Tibial nerve (tissue), 4 donors: Measurements from ENCODE around the gene TNPO3.

ENCODE experiments used
- EP300 ChIP-seq, 2 donors: sonication (generic); formaldehyde crosslinking; IDR thresholded peaks; one replicate each; pipeline ENCODE4 v1.6.1; 2017; ENCODE audit warnings: antibody characterized with exemption in 2 of 2, mild to moderate bottlenecking in 1 of 2
- POLR2A ChIP-seq, 2 donors: fragments of 450-650 bp; IDR thresholded peaks; one replicate each; pipeline ENCODE4 v1.6.1; 2017; ENCODE audit warnings: antibody characterized with exemption in 2 of 2, mild to moderate bottlenecking in 2 of 2, moderate library complexity in 2 of 2
- TF ChIP-seq, protein P1 (sequence below), 5 experiments: fragments of 200-600 bp in 3 of 5; fragments of 450-650 bp in 2 of 5; sonication (generic) in 3 of 5; IDR thresholded peaks; one replicate each; pipeline ENCODE4 v1.5.1; 2016 to 2019; ENCODE audit warnings: antibody characterized with exemption in 5 of 5, mild to moderate bottlenecking in 3 of 5, moderate library complexity in 2 of 5

DNA sequence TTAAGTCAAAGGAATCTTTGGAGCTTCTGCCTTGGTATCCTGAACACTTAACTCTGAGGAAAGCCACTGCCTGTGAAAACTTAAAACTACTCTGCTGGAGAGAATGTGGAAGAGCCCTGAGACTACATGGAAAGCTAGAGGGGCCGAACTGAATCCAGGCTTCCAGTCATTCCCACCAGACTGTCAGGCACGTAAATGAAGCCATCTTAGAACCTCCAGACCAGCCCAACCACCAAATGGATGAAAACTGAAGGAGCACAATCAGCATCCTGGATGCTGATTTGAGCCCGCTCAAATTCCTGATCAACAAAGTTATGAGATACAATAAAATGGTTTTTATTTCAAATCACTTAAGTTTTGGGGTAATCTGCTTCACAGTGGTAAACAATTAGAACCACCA, 30.8 kb downstream of the TNPO3 start:
- TF ChIP-seq, protein P1, sequence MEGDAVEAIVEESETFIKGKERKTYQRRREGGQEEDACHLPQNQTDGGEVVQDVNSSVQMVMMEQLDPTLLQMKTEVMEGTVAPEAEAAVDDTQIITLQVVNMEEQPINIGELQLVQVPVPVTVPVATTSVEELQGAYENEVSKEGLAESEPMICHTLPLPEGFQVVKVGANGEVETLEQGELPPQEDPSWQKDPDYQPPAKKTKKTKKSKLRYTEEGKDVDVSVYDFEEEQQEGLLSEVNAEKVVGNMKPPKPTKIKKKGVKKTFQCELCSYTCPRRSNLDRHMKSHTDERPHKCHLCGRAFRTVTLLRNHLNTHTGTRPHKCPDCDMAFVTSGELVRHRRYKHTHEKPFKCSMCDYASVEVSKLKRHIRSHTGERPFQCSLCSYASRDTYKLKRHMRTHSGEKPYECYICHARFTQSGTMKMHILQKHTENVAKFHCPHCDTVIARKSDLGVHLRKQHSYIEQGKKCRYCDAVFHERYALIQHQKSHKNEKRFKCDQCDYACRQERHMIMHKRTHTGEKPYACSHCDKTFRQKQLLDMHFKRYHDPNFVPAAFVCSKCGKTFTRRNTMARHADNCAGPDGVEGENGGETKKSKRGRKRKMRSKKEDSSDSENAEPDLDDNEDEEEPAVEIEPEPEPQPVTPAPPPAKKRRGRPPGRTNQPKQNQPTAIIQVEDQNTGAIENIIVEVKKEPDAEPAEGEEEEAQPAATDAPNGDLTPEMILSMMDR (IDR thresholded peaks at IDR 0.05), result no peak
- TF ChIP-seq POLR2A (IDR thresholded peaks at IDR 0.05) (no peak), EP300 (IDR thresholded peaks at IDR 0.05) (no peak)
